IPS-18a (cell line): ENCODE measurements around the gene OOSP4A.

Source experiments
- H3K27ac ChIP-seq: one replicate; pipeline ENCODE4 v1.5.1; 2013; ENCODE audit warnings: low read length
- H3K27me3 ChIP-seq: one replicate; pipeline ENCODE4 v1.6.1; 2013; ENCODE audit warnings: mild to moderate bottlenecking, low read length; ENCODE audit not compliant: control insufficient read depth, insufficient read depth
- H3K36me3 ChIP-seq: one replicate; pipeline ENCODE4 v1.6.1; 2013; ENCODE audit warnings: low read depth, low read length; ENCODE audit not compliant: control insufficient read depth
- H3K4me1 ChIP-seq: one replicate; pipeline ENCODE4 v1.6.1; 2013; ENCODE audit warnings: low read depth, low read length; ENCODE audit not compliant: control insufficient read depth
- H3K4me3 ChIP-seq: one replicate; pipeline ENCODE4 v1.5.1; 2013; ENCODE audit warnings: low read length
- H3K9ac ChIP-seq: one replicate; pipeline ENCODE4 v1.6.1; 2013; ENCODE audit warnings: mild to moderate bottlenecking, low read length, moderate library complexity
- H3K9me3 ChIP-seq: one replicate; pipeline ENCODE4 v1.6.1; 2013; ENCODE audit warnings: low read depth, low read length; ENCODE audit not compliant: control insufficient read depth

The OOSP4A gene

GRCh38 chr11:59953463-59954218 is 10.2 kb upstream of the OOSP4A start:
- no peak overlapping the region for H3K4me3 ChIP-seq
- no peak overlapping the region for H3K27ac ChIP-seq
- H3K9me3 ChIP-seq: no peaks in the 10 kb centered on the region

DNA sequence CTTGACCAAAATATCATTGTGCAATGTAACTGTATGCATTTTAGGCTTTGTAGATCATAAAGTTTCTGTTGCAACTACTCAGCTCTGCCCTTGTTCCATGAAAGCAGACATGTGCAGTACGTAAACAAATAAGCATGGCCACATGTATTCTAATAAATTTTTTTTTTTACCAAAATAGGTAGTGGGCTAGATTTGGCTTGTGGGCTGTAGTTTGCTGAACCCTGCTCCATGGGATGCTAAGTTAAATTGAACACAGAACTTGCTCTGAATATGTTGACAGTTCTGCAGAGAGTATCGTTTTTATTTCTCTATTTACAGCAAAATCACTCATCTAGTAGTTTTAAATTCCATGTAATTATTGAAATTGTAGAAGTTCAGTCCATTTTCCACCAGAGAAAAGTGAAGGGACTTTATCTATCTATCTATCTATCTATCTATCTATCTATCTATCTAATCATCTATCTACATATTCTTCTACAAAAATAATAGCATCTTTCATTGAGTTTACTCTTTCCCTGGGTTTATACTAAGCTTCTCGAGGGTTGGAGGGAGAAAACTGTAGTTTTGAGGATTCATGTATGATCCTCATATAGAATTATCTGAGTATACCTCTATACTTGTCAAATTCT is 9.5 kb upstream of the OOSP4A start:
- Histone ChIP-seq H3K27me3 (no peaks in the 10 kb centered on the region), H3K4me1 (no peaks in the 10 kb centered on the region), H3K9ac (no peak overlapping the region), H3K4me3 (no peak overlapping the region), H3K27ac (no peak overlapping the region), H3K9me3 (no peaks in the 10 kb centered on the region), H3K36me3 (no peaks in the 10 kb centered on the region)

More at GRCh38 chr11:59953463-59954218, 10.2 kb upstream of the OOSP4A start:
- no peak overlapping the region for H3K9ac ChIP-seq
- no peaks in the 10 kb centered on the region for H3K27me3 ChIP-seq
- H3K4me1 ChIP-seq: no peaks in the 10 kb centered on the region
- H3K36me3 ChIP-seq: no peaks in the 10 kb centered on the region

DNA sequence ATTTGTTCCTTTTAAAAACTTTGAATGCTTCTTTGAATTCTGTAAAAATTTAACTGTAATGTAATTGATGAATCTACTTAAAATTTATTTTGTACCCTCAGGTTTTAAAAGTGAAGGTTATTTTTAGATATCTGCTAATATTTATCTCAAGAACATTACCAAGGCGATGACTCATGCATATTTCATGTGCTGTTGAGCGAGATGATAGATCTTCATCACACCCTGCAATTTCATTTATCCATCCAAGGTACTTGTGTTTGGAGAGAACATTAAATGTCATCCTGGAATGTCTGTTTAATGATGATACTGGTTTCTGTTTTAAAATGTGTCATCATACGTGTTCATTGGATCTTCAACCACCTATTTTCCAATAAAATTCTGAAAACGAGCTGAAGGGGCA is 6.7 kb upstream of the OOSP4A start:
- Histone ChIP-seq H3K27ac (no peak overlapping the region), H3K4me1 (no peaks in the 10 kb centered on the region), H3K4me3 (no peak overlapping the region), H3K27me3 (no peaks in the 10 kb centered on the region), H3K36me3 (no peaks in the 10 kb centered on the region), H3K9ac (no peak overlapping the region), H3K9me3 (no peaks in the 10 kb centered on the region)

- Histone ChIP-seq H3K9me3 (no peaks in the 10 kb centered on the region), H3K27me3 (no peaks in the 10 kb centered on the region), H3K36me3 (no peaks in the 10 kb centered on the region), H3K9ac (no peak overlapping the region), H3K4me3 (no peak overlapping the region), H3K4me1 (peaks cover 13% of the 10 kb centered on the region), H3K27ac (no peak overlapping the region)
Observed at GRCh38 chr11:59960502-59961381, 3.1 kb upstream of the OOSP4A start.

DNA sequence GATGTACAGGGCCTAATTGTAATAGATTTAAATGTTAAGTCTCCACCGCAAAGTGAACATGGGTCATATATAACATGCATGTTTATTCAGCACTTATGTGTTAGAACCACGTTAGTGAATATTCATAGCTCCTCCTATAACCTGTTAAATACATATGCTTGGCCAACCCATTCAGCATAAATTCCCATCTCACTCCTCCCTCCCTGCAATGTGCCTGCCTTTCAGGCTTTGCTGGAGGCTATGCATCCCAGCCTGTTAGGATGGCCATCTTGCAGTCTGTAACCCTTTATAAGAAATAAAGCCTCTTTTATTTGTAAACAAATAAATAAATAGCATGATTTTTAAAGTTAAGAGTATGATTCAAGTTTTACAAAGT is 1.7 kb upstream of the OOSP4A start:
- Histone ChIP-seq H3K4me1 (peaks cover 13% of the 10 kb centered on the region), H3K27ac (no peak overlapping the region), H3K9ac (no peak overlapping the region), H3K36me3 (no peaks in the 10 kb centered on the region), H3K27me3 (no peaks in the 10 kb centered on the region), H3K4me3 (no peak overlapping the region), H3K9me3 (no peaks in the 10 kb centered on the region)

DNA sequence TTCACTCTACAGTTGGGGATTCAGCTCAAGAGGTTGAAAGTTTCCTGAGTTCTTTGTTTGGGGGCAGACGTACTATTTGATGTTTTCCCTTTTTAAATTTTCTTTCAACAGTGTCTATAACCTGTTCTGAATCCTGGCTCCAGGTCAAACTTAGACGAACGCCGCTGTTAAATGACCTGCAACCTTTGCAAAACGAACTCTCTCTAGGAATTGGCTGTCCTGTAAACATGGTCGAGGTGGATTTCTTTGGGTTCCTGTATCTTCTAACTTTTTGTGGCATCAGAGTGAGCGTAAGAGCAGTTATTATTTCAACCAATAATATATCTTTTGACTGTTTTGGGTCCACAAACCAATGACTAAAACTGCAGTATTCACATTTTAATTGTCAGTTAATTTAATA is 1.6 kb downstream of the OOSP4A start:
- Histone ChIP-seq H3K9ac (no peak overlapping the region), H3K9me3 (no peaks in the 10 kb centered on the region), H3K4me3 (no peak overlapping the region), H3K36me3 (no peaks in the 10 kb centered on the region), H3K27me3 (no peaks in the 10 kb centered on the region), H3K4me1 (peaks cover 13% of the 10 kb centered on the region), H3K27ac (no peak overlapping the region)

GRCh38 chr11:59966201-59966600 is 2.4 kb downstream of the OOSP4A start:
- H3K4me3 ChIP-seq: no peak overlapping the region
- no peaks in the 10 kb centered on the region for H3K9me3 ChIP-seq
- no peaks in the 10 kb centered on the region for H3K36me3 ChIP-seq
- H3K9ac ChIP-seq: no peak overlapping the region
- H3K27ac ChIP-seq: no peak overlapping the region
- H3K27me3 ChIP-seq: no peaks in the 10 kb centered on the region
- peaks cover 13% of the 10 kb centered on the region for H3K4me1 ChIP-seq

DNA sequence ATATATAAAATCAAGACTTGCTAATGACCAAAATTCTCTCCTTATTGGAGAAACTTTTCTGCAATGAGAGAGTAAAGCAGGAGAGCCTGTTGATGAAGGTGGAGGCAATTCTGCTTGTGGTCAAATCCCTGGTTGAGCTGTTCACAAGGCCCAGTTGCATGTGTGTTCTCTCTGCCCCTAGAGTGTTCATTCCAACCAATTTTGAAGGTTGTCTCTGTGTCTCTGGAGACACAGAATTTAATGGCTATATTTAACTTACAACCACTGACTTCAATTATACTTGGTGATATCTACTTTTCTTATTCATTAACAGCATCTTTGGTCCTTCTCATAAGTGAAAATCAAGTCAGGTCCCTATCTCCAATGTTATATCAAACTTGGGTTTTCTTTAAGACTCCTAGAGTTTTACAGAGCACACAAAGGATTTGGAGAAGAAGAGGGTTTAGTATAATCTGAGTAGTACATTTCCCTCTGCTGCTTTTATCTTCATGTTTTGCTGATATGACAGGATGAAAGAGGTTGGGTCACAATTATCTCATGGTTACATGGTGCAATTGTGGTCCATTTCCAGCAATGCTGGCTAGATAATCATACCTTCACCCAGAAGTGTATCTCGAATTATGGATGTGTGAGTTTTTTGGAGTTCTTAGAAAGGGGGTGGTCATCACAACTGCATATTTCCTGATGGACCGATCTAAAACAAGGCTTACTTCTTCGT is 4.0 kb downstream of the OOSP4A start:
- Histone ChIP-seq H3K27ac (no peak overlapping the region), H3K9me3 (no peaks in the 10 kb centered on the region), H3K4me1 (peaks cover 14% of the 10 kb centered on the region), H3K4me3 (no peak overlapping the region), H3K36me3 (no peaks in the 10 kb centered on the region), H3K9ac (no peak overlapping the region), H3K27me3 (no peaks in the 10 kb centered on the region)

- Histone ChIP-seq H3K27me3 (no peaks in the 10 kb centered on the region), H3K36me3 (no peaks in the 10 kb centered on the region), H3K4me1 (peaks cover 17% of the 10 kb centered on the region), H3K4me3 (no peak overlapping the region), H3K9me3 (no peaks in the 10 kb centered on the region), H3K9ac (no peak overlapping the region), H3K27ac (no peak overlapping the region)
Observed at GRCh38 chr11:59968395-59968783, 4.6 kb downstream of the OOSP4A start.

DNA sequence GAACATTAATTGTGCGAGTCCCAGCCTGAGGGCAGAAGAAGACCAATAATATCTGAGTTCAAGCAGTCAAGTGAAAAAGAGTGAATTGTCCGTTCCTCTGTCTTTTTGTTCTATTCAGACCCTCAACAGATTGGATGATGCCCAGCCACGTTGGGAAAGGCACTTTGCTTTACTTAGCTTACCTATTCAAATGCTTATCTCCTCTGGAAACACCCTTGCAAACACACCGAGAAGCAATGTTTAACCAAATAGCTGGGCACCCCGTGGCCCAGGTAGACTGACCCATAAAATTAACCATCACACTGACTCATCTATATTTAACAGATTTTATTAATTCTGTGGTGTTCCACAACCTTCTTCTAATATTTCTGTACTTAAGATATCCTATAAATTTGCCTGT is 9.3 kb downstream of the OOSP4A start:
- peaks cover 5% of the 10 kb centered on the region for H3K4me1 ChIP-seq
- H3K27me3 ChIP-seq: no peaks in the 10 kb centered on the region
- H3K36me3 ChIP-seq: no peaks in the 10 kb centered on the region
- H3K4me3 ChIP-seq: no peak overlapping the region
- no peaks in the 10 kb centered on the region for H3K9me3 ChIP-seq
- H3K27ac ChIP-seq: no peak overlapping the region
- no peak overlapping the region for H3K9ac ChIP-seq

DNA sequence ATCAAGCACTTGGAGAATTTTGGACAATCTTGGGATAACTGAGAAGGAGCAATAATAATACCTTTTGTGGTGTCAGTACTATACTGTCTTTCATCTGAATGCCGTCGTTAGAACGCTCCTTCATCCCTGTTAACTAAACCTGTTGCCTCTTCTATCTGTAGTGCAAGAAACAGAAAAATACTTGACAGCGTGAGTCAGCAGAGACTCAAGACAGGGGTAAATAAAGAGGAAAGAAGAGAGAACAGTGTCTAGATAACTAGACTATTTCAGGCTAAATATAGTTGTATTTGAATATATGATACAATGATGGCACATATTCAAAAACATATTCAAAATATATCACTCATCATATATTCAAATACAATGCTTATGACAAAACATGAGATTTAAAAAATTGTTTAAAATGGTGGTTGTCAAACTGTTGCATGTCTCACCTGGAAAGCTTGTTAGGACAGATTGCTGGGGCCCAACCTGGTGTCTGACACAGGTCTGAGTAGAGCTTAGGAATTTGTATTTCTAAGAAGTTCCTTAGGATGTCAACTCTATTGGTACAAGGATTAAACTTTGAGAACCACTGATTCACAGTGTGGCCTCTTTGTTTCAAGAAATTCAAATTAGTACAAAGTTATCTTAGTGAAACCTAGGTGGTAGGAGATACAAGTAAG is 17.4 kb downstream of the OOSP4A start:
- H3K27ac ChIP-seq: no peak overlapping the region
- H3K4me3 ChIP-seq: no peak overlapping the region
- no peaks in the 10 kb centered on the region for H3K36me3 ChIP-seq
- no peaks in the 10 kb centered on the region for H3K9me3 ChIP-seq
- no peaks in the 10 kb centered on the region for H3K4me1 ChIP-seq
- H3K27me3 ChIP-seq: no peaks in the 10 kb centered on the region
- no peak overlapping the region for H3K9ac ChIP-seq
